Thyroid gland (tissue), 4 donors: ENCODE measurements around the gene TSPO.

Source experiments
- CTCF ChIP-seq, 6 experiments: fragments of 200-600 bp in 3 of 6; fragments of 450-650 bp in 3 of 6; sonication (generic) in 3 of 6; IDR thresholded peaks; one replicate each; pipeline ENCODE4 v1.5.1; 2016 to 2019; ENCODE audit warnings: antibody characterized with exemption in 6 of 6, mild to moderate bottlenecking in 2 of 6, inconsistent platforms in 1 of 6, moderate library complexity in 1 of 6
- POLR2A ChIP-seq, 2 donors: fragments of 450-650 bp; IDR thresholded peaks; one replicate each; pipeline ENCODE4 v1.6.1; 2017; ENCODE audit warnings: antibody characterized with exemption in 2 of 2, mild to moderate bottlenecking in 2 of 2, moderate library complexity in 1 of 2

DNA sequence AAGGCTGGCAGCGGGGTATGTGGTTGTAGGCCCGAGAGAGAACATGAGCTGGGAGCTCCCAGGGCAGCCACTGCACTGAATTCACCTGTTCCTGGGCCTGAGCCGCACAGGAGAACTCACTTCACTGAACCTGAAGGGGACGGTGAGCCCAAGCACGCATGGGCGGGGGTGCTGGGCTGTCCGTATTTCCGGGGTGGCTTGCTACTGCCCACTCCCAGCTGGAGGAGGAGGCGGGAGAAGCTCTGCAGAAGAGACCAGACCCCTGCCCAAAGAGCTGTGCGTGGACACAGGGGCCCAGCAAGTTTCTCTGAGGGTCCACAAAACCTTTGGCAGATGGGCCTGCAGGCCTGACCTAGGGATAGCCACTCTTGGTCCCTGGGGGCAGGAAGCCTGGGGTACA lies 30.8 kb downstream of the TSPO start:
- TF ChIP-seq CTCF (IDR thresholded peaks at IDR 0.05), result no peak
- no peak for TF ChIP-seq POLR2A (IDR thresholded peaks at IDR 0.05)
